ENCODE measurements around the gene ZCCHC8.
A peak's percentile ranks its signal among the peaks of the same experiment; 100 is the strongest.
"Not testable (repeated sequence)": the region's sequence is repeated elsewhere in the genome, so short reads cannot be mapped to it uniquely, and the experiment has no call there.

Gene ZCCHC8

GRCh38 chr12:122447825-122448224 lies 52.9 kb downstream of the ZCCHC8 start:
- H3K9me3 ChIP-seq (ENCODE audit: control insufficient read depth, insufficient read depth, low read length); H3K9ac ChIP-seq (ENCODE audit: low read depth, low read length); H3K27me3 ChIP-seq (ENCODE audit: control insufficient read depth, insufficient read depth, low read length); H3K36me3 ChIP-seq (ENCODE audit: control insufficient read depth, insufficient read depth, low read length); H3K4me1 ChIP-seq (ENCODE audit: control insufficient read depth, insufficient read depth, low read length); H3K4me3 ChIP-seq (ENCODE audit: low read depth, low read length): not testable (repeated sequence)

GRCh38 chr12:122446390-122446789 lies 54.3 kb downstream of the ZCCHC8 start:
- H3K9ac ChIP-seq (ENCODE audit: low read depth, low read length); H3K36me3 ChIP-seq (ENCODE audit: control insufficient read depth, insufficient read depth, low read length); H3K4me1 ChIP-seq (ENCODE audit: control insufficient read depth, insufficient read depth, low read length); H3K27me3 ChIP-seq (ENCODE audit: control insufficient read depth, insufficient read depth, low read length); H3K4me3 ChIP-seq (ENCODE audit: low read depth, low read length); H3K9me3 ChIP-seq (ENCODE audit: control insufficient read depth, insufficient read depth, low read length): not testable (repeated sequence)

- H3K9me3 ChIP-seq (ENCODE audit: control insufficient read depth, insufficient read depth, low read length); H3K4me3 ChIP-seq (ENCODE audit: low read depth, low read length); H3K9ac ChIP-seq (ENCODE audit: low read depth, low read length); H3K4me1 ChIP-seq (ENCODE audit: control insufficient read depth, insufficient read depth, low read length); H3K27me3 ChIP-seq (ENCODE audit: control insufficient read depth, insufficient read depth, low read length); H3K36me3 ChIP-seq (ENCODE audit: control insufficient read depth, insufficient read depth, low read length): not testable (repeated sequence)
Observed at GRCh38 chr12:122444071-122444470, 56.7 kb downstream of the ZCCHC8 start.

GRCh38 chr12:122438822-122439221 lies 61.9 kb downstream of the ZCCHC8 start:
- H3K4me1 ChIP-seq (ENCODE audit: control insufficient read depth, insufficient read depth, low read length); H3K9ac ChIP-seq (ENCODE audit: low read depth, low read length); H3K27me3 ChIP-seq (ENCODE audit: control insufficient read depth, insufficient read depth, low read length); H3K9me3 ChIP-seq (ENCODE audit: control insufficient read depth, insufficient read depth, low read length); H3K36me3 ChIP-seq (ENCODE audit: control insufficient read depth, insufficient read depth, low read length); H3K4me3 ChIP-seq (ENCODE audit: low read depth, low read length): not testable (repeated sequence)

GRCh38 chr12:122437656-122438121 lies 63.0 kb downstream of the ZCCHC8 start:
- Histone ChIP-seq H3K9ac (ENCODE audit: low read depth, low read length) (no peak overlapping the region), H3K4me1 (ENCODE audit: control insufficient read depth, insufficient read depth, low read length) (no peaks in the 10 kb centered on the region), H3K36me3 (ENCODE audit: control insufficient read depth, insufficient read depth, low read length) (no peaks in the 10 kb centered on the region), H3K4me3 (ENCODE audit: low read depth, low read length) (no peak overlapping the region), H3K9me3 (ENCODE audit: control insufficient read depth, insufficient read depth, low read length) (no peaks in the 10 kb centered on the region), H3K27me3 (ENCODE audit: control insufficient read depth, insufficient read depth, low read length) (no peaks in the 10 kb centered on the region)

- H3K9ac ChIP-seq (ENCODE audit: low read depth, low read length) = no peak overlapping the region
Observed at GRCh38 chr12:122435186-122435585, 65.5 kb downstream of the ZCCHC8 start.

GRCh38 chr12:122429043-122429442 lies 71.7 kb downstream of the ZCCHC8 start:
- H3K4me3 ChIP-seq (ENCODE audit: low read depth, low read length); H3K36me3 ChIP-seq (ENCODE audit: control insufficient read depth, insufficient read depth, low read length); H3K9me3 ChIP-seq (ENCODE audit: control insufficient read depth, insufficient read depth, low read length); H3K9ac ChIP-seq (ENCODE audit: low read depth, low read length); H3K27me3 ChIP-seq (ENCODE audit: control insufficient read depth, insufficient read depth, low read length); H3K4me1 ChIP-seq (ENCODE audit: control insufficient read depth, insufficient read depth, low read length): not testable (repeated sequence)

More at GRCh38 chr12:122435186-122435585, 65.5 kb downstream of the ZCCHC8 start:
- no peak overlapping the region for H3K4me3 ChIP-seq (ENCODE audit: low read depth, low read length)
- no peaks in the 10 kb centered on the region for H3K9me3 ChIP-seq (ENCODE audit: control insufficient read depth, insufficient read depth, low read length)
- no peaks in the 10 kb centered on the region for H3K27me3 ChIP-seq (ENCODE audit: control insufficient read depth, insufficient read depth, low read length)
- H3K36me3 ChIP-seq (ENCODE audit: control insufficient read depth, insufficient read depth, low read length) = no peaks in the 10 kb centered on the region
- no peaks in the 10 kb centered on the region for H3K4me1 ChIP-seq (ENCODE audit: control insufficient read depth, insufficient read depth, low read length)

GRCh38 chr12:122427403-122427802 lies 73.3 kb downstream of the ZCCHC8 start:
- Histone ChIP-seq H3K4me3 (ENCODE audit: low read depth, low read length) (no peak overlapping the region), H3K9ac (ENCODE audit: low read depth, low read length) (no peak overlapping the region), H3K4me1 (ENCODE audit: control insufficient read depth, insufficient read depth, low read length) (no peaks in the 10 kb centered on the region), H3K9me3 (ENCODE audit: control insufficient read depth, insufficient read depth, low read length) (no peaks in the 10 kb centered on the region), H3K27me3 (ENCODE audit: control insufficient read depth, insufficient read depth, low read length) (no peaks in the 10 kb centered on the region), H3K36me3 (ENCODE audit: control insufficient read depth, insufficient read depth, low read length) (no peaks in the 10 kb centered on the region)

GRCh38 chr12:122423258-122424165 lies 77.2 kb downstream of the ZCCHC8 start:
- peaks cover 5% of the 10 kb centered on the region for H3K4me1 ChIP-seq (ENCODE audit: control insufficient read depth, insufficient read depth, low read length)

GRCh38 chr12:122422730-122423257 lies 77.9 kb downstream of the ZCCHC8 start:
- Histone ChIP-seq H3K4me3 (ENCODE audit: low read depth, low read length) (peak overlapping the region; percentile 80), H3K36me3 (ENCODE audit: control insufficient read depth, insufficient read depth, low read length) (no peaks in the 10 kb centered on the region), H3K9me3 (ENCODE audit: control insufficient read depth, insufficient read depth, low read length) (no peaks in the 10 kb centered on the region), H3K27me3 (ENCODE audit: control insufficient read depth, insufficient read depth, low read length) (no peaks in the 10 kb centered on the region), H3K9ac (ENCODE audit: low read depth, low read length) (peak overlapping the region; percentile 41), H3K4me1 (ENCODE audit: control insufficient read depth, insufficient read depth, low read length) (peaks cover 5% of the 10 kb centered on the region)

More at GRCh38 chr12:122423258-122424165, 77.2 kb downstream of the ZCCHC8 start:
- Histone ChIP-seq H3K36me3 (ENCODE audit: control insufficient read depth, insufficient read depth, low read length) (no peaks in the 10 kb centered on the region), H3K4me3 (ENCODE audit: low read depth, low read length) (peak overlapping the region; percentile 80), H3K9me3 (ENCODE audit: control insufficient read depth, insufficient read depth, low read length) (no peaks in the 10 kb centered on the region), H3K27me3 (ENCODE audit: control insufficient read depth, insufficient read depth, low read length) (no peaks in the 10 kb centered on the region), H3K9ac (ENCODE audit: low read depth, low read length) (peak overlapping the region; percentile 41)

GRCh38 chr12:122421821-122422729 lies 78.7 kb downstream of the ZCCHC8 start, which contains the start of gene CLIP1:
Gene CLIP1 (minus strand): TSS chr12:122422669. CDS start chr12:122380452, 42,217 bp downstream.
- Histone ChIP-seq H3K27me3 (ENCODE audit: control insufficient read depth, insufficient read depth, low read length) (no peaks in the 10 kb centered on the region), H3K9me3 (ENCODE audit: control insufficient read depth, insufficient read depth, low read length) (no peaks in the 10 kb centered on the region), H3K4me1 (ENCODE audit: control insufficient read depth, insufficient read depth, low read length) (peaks cover 5% of the 10 kb centered on the region), H3K4me3 (ENCODE audit: low read depth, low read length) (peak within 1 kb of the TSS; percentile 80), H3K36me3 (ENCODE audit: control insufficient read depth, insufficient read depth, low read length) (no peaks in the 10 kb centered on the region), H3K9ac (ENCODE audit: low read depth, low read length) (peak within 1 kb of the TSS; percentile 47)

Measured in iPS-15b (cell line).